Embryonic facial prominence (tissue), 1 donor: ENCODE results near the gene DGKI.

Source experiments
- DNase-seq: peaks from one replicate; pipeline ENCODE4 v3.0.0-alpha.2; 2016; ENCODE audit errors: extremely low spot score

Gene DGKI

GRCh38 chr7:137539111-137539715, 307.6 kb downstream of the DGKI start:
- DNase-seq, result no peak

DNA sequence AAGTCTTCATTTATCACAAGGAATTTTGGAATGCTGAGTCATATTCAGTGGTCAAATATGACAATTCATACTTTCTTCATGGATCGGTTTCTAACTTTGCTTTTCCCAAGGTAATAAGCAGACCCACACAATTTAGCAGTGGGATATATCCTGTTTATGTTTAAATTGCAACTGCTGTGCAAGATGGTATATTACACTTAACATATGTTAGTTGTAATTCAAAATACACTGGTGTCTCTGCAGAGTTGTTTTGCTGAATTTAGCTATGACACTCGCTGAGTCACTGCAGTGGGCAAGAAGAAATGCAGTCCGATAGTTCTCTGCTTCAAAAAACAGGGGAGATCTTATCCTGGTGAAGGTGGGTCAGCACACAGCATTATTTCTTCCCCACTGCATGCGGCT, 308.4 kb downstream of the DGKI start:
- no peak for DNase-seq

DNA sequence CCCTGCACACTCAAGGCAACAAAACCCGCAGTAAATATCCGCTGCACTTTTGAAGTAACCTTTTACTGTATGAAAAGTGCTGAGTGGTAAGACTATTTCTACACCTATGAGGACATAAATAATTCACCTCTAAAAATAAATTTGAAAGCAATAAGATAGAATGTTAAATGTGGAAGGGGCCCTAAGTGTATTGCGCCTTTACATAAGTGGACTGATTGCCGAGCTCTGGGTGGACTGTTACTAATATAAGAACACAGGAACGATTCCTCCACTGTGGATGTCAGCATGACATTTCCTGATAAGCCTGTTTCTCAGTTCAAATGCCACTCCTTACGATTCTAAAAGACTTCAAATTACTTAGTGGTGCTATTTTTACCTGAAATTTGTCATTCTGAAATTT, 311.2 kb downstream of the DGKI start:
- no peak for DNase-seq

DNA sequence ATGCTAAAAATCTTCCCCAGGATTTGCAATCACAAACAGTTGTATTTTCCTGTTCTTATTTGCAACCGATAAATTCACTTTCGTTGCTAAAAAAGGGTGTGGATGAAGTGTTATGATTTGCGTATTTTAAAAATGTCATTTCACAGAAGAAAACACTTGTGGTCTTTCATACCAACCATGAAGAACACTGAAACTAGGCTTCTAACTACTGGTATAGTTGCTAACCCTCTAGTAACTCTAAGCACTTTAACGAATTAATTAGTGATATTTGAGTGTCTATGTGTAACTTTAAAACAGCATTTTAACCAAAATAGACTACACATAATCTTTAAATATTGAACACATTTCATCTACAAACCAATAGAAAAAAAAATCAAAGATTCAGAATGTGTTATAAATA, 315.1 kb downstream of the DGKI start:
- DNase-seq, result no peak

DNA sequence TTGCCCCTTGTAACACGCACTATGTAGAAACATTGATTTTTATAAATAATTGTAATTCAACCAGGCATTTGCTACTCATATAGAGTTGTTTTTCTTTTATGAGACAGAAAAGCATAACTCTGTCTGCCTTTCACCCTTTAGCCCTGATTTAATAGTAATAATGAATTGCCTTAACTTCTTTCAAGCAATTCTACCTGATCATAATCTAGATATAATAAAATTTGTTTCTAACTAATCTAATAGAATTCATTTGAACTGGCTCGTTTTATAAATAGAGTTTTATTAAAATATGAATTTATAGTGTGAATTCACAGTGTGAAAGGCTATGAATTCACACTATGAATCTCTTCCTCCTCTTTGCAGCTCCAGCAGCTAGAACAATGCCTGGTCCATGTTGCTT, 319.1 kb downstream of the DGKI start:
- DNase-seq, result no peak

DNA sequence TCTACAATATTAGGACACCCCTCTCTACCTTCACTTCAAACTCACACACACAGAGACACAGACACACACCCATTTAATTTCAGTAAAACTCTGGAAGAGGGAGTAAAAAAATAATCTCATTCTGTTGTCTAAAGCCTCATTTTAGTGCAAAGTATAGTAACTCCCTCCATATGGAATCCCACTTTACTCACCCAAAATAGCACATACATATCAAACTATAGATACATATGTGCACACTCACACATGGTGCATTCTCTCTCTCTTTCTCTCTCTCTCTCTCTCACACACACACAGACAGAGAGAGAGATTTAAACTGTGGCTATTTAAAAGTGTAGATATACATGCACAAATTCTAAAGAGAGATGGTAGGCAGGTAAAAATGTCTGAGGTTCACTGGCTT, 323.6 kb downstream of the DGKI start:
- no peak for DNase-seq

DNA sequence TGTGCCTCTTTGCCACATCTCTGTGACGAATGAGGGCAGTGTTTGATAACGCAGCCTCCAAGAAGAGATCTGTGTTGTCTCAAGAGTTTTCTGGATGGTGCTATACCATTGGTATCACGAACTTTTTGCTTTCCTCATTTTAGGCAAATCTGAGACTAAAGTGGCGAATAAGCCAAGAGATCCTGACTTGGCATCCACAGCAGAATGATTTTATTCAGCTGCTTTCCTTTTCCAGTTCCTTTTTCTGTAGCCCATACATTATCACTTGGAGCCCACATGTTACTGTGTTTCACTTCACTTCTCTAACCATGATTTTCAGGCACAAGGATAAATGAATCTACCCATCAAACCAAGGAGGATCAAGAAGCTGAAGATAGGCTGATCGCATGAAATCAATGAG, 325.3 kb downstream of the DGKI start:
- no peak for DNase-seq

- no peak for DNase-seq
Observed at GRCh38 chr7:137519947-137520346, 326.8 kb downstream of the DGKI start.

GRCh38 chr7:137519181-137519691, 327.5 kb downstream of the DGKI start:
- no peak for DNase-seq

DNA sequence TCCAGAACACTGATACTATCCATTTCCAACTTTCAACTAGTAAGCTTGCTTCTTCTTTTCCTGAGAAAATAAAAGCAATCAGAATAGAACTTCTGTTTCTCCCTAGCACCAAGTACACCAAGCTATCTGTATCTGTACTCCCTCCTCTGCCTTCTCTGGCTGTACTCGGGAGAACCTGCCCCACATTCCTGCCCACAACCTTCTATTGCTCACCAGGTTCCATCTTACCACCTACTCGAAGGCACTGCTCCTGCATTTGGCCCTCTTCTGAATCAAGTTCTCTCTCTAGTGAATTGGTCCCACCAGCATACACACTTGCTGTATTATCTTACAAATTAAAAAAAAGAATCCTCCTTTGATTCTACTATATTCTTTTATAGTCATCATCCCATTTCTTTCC, 333.7 kb downstream of the DGKI start:
- DNase-seq, result no peak

DNA sequence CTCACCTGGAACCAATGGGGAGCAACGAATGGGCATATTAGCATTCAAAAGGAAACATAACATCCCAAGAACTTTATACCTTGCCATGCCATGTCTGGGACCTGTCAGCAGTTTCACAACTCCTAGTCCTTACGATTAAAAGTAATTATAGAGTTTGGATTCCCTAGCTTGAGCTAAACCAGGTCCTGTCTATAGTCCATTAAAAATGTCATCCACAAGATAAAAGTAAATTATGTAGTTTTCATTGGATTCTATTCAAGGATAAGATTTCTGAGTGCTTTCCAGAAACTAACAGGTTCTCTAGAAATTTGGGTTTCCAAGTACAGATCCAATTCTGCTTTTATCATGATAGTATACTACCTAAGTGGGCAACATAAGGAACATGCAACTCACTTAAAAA, 339.7 kb downstream of the DGKI start:
- DNase-seq, result no peak

DNA sequence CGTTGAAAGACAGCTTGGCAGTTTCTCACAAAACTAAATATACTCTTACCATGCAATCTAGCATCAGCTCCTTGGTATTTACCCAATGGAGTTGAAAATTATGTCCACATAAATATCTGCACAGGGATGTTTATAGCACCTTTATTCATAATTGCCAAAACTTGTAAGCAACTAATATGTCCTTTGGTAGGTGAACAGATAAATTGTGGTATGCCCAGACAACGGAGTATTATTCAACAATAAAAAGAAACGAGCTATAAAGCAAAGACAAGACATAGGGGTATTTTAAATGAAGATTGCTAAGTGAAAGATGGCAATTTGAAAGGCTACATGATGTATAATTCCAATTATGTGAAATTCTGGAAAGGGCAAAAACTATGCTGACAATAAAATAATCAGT, 340.7 kb downstream of the DGKI start:
- DNase-seq, result no peak

DNA sequence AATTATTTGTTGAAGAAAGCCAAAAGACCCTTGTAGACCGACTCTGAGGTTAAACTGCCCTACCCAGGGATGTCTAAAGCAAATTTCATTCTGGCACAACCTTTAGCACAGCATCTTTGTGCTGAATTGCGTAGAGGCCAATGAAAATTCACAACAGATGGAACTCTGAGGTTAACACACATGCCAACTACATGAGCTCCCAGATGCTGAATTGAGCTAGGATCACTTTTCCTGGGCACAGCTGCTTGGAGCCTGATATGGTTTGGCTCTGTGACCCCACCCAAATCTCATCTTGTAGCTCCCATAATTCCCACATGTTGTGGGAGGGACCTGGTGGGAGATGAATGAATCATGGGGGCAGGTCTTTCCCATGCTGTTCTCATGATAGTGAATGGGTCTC, 345.2 kb downstream of the DGKI start:
- DNase-seq, result no peak

DNA sequence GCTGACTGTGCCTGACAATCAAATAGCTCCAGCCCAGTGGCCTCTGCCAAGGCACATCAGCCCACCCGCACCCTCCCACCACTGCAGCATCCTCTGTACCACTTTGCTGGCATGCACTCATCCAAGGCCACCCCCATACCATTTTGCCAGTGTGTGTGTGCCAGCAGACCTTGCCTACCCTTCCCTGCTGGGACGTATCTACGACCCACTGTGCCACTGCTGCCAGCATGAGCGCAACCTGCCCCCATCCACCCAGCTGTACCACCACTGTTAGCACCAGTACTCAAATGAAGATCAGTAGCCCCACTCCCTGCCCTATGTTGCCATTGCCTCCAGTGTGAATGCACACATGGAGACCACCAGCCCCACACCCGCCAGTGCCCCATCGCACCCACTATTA, 353.9 kb downstream of the DGKI start:
- no peak for DNase-seq

- no peak for DNase-seq
Observed at GRCh38 chr7:137489880-137490279, 356.9 kb downstream of the DGKI start.

DNA sequence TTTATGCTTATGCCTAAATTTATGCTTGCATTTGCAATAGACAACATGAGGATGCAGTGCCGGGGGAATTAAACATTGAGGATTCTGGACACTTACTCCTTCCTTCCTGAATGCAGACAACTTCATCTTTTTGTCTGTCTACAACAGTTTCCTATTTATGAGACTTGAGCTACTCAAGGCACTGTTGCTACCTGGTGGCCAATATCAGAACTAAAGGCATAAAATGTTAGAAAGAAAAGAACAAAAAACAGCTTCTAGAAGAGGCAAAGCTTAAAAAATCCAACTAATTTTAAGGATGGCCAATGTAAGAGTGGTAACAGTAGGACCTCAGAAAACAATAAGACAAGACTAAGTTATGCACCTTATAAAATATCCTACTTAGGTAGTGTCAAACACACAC, 358.7 kb downstream of the DGKI start:
- DNase-seq, result no peak

- no peak for DNase-seq
Observed at GRCh38 chr7:137485818-137486217, 361.0 kb downstream of the DGKI start.

DNA sequence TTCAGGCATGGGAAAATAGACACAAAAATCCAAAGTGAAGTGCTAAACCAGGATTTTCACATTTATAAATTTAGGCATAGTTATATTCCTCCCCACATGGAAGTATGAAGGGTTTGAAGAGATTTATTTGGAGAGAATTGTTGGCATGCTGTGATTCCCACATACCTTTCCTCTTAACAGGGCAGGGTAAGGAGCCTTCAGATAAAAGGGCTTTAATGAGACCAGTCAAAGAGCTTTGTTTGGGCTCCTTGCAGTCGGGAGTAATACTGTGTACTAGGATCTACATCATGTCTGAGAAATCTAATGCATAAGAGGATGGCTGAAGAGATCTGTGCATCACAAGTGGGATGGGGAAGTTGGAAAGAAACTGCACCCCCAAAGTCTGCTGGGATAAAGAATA, 362.4 kb downstream of the DGKI start:
- no peak for DNase-seq

DNA sequence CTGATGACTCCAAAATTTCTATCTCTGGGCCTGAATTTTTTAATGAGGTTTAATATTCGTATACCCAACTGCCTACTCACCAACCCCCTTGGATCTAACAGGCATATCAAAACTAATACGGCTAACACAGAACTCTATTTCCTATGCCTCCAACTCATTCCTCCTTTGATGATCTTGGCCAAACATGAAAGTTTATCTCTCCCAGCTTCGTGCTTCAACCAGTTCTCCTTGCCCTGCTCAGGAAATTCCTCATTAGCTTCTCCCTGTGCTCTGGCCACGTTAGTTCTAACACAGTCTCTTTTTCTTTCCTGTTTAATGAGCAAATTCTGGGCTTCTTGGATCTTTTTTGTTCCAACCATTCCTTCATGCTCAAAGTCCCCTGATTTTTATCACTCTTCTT, 364.3 kb downstream of the DGKI start:
- no peak for DNase-seq

DNA sequence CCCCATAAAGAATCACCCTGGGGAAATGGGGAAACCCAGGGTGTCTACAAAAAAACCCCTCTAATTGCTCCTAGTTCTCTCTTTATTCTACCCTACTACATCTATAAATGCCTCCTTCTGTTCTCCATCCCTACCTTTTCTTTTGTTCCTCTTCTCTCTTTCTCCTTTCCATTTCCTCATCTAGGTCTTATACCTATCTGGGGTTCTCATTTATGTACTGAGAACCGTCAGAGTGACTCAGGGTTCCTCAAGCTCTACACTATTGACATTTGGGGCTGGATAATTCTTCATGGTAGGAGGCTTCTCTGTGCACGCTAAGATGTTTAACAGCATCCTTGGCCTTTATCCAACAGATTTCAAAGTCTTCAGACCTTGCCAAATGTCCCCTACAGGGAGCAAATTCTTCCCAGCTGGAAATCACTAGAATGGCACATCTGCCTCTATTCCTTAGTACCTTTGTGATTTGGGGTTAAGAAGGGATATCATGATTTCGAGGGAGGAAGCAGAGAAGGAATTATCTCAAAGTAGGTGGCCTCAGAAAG, 365.9 kb downstream of the DGKI start:
- DNase-seq, result no peak

DNA sequence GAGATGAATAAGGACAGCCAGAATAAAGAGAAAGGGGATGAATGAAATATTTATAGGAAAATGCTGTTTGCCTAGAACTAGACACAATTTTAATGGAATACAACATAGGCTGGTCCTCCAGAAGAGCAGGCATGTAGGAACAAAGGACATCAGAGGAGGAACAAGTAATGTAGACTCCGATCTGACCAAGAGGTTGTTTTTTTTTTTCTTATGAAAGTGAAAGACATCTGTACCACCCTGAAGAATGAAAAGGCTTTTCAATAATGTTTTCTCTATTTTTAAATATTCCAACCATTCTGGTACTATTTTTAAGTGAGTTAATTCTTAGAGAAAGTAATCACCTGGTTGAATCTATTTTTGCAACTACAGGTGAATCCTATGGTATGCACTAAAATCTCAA, 366.4 kb downstream of the DGKI start:
- no peak for DNase-seq

DNA sequence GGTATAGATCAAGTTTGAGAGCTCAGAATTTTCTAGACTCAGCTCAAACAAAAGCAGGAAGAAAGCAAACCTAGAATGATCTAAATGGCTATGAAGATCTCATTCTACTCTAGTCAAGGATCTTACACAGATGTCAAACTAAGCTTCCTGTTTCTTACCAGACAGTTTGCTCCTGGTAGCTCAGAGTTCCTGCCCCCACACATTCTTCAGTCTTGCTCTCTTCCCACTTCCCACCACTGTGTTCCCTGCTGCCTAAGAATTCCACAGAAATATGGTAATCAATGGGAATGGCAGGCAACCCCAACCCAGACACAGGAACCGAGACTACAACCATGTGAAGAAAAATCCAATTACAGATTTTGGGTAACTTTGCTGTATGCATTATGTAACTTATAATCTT, 369.8 kb downstream of the DGKI start:
- DNase-seq, result no peak

GRCh38 chr7:137475966-137476365, 370.8 kb downstream of the DGKI start:
- DNase-seq, result no peak

DNA sequence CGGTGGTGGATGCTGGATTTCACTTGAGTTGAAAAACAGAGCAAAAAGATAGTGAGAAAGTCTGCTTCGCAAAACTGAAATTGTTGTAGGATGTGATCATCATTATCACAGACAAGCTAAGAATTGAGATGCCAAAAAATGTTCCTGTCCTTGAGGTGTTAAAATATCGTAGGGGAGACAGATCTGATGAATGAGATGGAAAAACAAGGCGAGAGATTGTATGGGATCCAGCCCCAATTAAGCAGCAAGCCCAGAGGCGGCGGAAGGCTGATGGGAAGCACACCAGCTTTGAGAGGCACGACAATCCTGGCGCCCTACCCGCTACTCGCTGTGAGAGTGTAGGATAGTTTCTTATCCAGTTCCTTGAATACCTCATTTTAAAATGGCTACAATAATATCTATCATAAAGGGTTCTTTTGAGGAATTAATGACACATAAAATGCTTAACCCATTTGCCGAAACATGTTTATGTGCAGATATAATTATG, 372.2 kb downstream of the DGKI start:
- DNase-seq, result no peak
